Measurements from ENCODE around the gene CLCA2. TPM values are rescaled to one million over a fixed set of nuclear protein-coding genes. Genes with fewer than 3 reads are reported as not detected.

Gene CLCA2
- total RNA-seq, 1 experiment from 2014 or later = not detected

DNA sequence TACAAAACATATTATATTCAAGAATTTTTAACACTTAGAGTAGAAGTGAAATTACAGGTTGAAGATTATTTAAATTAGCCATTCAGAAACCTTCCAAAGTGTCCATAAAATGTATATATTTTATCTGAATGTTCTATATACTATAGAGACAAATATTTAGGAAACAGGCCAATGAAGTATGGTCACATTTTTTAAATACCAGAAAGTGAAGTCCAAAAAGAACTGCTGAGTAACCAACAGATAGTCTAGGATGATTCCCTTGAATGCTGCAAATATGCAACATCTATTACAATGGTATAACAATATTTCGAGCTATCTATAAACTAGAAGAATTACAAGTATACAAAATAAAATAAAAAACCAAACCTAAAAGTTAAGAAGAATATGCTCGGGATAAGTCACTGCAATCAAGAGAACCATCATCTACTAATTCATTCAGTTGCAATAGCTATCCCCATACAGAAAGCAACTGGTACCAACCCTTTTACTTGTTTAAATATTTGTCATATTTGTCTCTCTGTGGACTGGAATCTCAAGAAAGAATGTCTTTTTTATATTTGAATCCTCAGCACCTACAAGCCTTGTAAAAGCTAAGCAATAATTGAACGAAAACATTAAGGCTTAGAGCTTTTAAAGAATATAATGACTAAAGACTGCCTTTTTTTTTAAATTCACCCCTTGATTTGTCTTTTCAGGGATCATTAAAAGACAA is 35.9 kb upstream of the CLCA2 start:
- Histone ChIP-seq H3K27me3 (replicated peaks; ENCODE audit: insufficient read depth, low read depth, low read length, poor library complexity) (no peaks in the 10 kb centered on the region), H3K4me3 (ENCODE audit: low read depth, low read length, poor library complexity, severe bottlenecking) (no peak overlapping the region), H3K4me1 (ENCODE audit: insufficient read depth, low read length, poor library complexity, severe bottlenecking) (no peaks in the 10 kb centered on the region), H3K9me3 (ENCODE audit: low read depth, low read length, poor library complexity, severe bottlenecking) (no peaks in the 10 kb centered on the region), H3K27ac (ENCODE audit: low read depth, low read length, poor library complexity, severe bottlenecking) (no peak overlapping the region), H3K36me3 (ENCODE audit: insufficient read depth, low read length, poor library complexity, severe bottlenecking) (no peaks in the 10 kb centered on the region)
- DNase-seq (ENCODE audit: low spot score) = no peak
- POLR2A ChIA-PET (ENCODE audit: low non-redundant PET) = no interaction called here
- TF ChIP-seq, protein P1, sequence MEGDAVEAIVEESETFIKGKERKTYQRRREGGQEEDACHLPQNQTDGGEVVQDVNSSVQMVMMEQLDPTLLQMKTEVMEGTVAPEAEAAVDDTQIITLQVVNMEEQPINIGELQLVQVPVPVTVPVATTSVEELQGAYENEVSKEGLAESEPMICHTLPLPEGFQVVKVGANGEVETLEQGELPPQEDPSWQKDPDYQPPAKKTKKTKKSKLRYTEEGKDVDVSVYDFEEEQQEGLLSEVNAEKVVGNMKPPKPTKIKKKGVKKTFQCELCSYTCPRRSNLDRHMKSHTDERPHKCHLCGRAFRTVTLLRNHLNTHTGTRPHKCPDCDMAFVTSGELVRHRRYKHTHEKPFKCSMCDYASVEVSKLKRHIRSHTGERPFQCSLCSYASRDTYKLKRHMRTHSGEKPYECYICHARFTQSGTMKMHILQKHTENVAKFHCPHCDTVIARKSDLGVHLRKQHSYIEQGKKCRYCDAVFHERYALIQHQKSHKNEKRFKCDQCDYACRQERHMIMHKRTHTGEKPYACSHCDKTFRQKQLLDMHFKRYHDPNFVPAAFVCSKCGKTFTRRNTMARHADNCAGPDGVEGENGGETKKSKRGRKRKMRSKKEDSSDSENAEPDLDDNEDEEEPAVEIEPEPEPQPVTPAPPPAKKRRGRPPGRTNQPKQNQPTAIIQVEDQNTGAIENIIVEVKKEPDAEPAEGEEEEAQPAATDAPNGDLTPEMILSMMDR (conservative IDR thresholded peaks at IDR 0.05; ENCODE audit: low read depth, low read length) = no peak
- no peak for TF ChIP-seq EZH2 (IDR thresholded peaks at IDR 0.05; ENCODE audit: borderline replicate concordance, low read depth, low read length, poor library complexity, severe bottlenecking)
- CTCF ChIA-PET = no interaction called here
- no TSS peak for BruUV-seq (replicated peaks)
- intact Hi-C loops (cut with micrococcal nuclease; ENCODE audit: unreplicated experiment) = loop anchor here (10.0 kb wide), 1 partner anchor 317 kb away; the partner anchor contains the start of gene SH3GLB1

DNA sequence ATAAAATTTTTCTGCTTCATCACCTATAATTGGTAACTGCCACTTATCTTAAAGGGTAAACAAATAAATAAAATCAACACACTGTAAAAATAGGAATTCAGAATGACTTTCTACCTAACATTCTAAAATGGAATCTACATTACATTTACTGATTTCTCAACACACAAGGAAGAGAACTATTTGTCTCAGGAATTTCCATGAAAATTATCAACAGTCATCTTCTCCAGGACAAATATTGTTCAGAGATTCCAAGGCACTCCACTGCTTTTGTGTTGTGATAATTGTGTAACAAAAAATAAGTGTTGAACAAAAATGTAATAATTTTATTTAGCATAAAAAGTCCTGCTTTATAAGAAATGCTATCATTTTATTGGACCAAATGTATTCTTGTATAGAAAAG is 35.2 kb upstream of the CLCA2 start:
- H3K9me3 ChIP-seq (ENCODE audit: low read depth, low read length, poor library complexity, severe bottlenecking) = no peaks in the 10 kb centered on the region
- H3K27me3 ChIP-seq (replicated peaks; ENCODE audit: insufficient read depth, low read depth, low read length, poor library complexity) = no peaks in the 10 kb centered on the region
- ChIA-PET CTCF (no interaction called here), POLR2A (ENCODE audit: low non-redundant PET) (no interaction called here)
- H3K4me3 ChIP-seq (ENCODE audit: low read depth, low read length, poor library complexity, severe bottlenecking) = no peak overlapping the region
- H3K27ac ChIP-seq (ENCODE audit: low read depth, low read length, poor library complexity, severe bottlenecking) = no peak overlapping the region
- BruUV-seq (replicated peaks) = no TSS peak
- no peaks in the 10 kb centered on the region for H3K36me3 ChIP-seq (ENCODE audit: insufficient read depth, low read length, poor library complexity, severe bottlenecking)
- intact Hi-C loops (cut with micrococcal nuclease; ENCODE audit: unreplicated experiment) = loop anchor here (10.0 kb wide), 1 partner anchor 316 kb away; the partner anchor contains the start of gene SH3GLB1
- no peaks in the 10 kb centered on the region for H3K4me1 ChIP-seq (ENCODE audit: insufficient read depth, low read length, poor library complexity, severe bottlenecking)
- no peak for DNase-seq (ENCODE audit: low spot score)
- TF ChIP-seq EZH2 (IDR thresholded peaks at IDR 0.05; ENCODE audit: borderline replicate concordance, low read depth, low read length, poor library complexity, severe bottlenecking) = no peak
- TF ChIP-seq, protein P1 (conservative IDR thresholded peaks at IDR 0.05; ENCODE audit: low read depth, low read length) = no peak

DNA sequence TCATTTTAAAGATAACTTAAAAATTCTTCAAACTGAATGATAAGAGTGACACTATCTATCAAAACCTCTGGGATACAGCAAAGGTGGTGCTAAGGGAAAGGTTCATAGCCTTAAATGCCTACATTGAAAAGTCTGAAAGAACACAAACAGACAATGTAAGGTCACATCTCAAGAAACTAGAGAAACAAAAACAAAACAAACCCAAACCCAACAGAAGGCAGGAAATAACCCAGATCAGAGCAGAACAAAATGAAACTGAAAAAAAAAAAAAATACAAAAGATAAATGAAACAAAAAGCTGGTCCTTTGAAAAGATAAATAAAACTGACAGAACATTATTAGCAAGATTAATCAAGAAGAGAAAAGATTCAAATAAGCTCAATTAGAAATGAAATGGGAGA is 34.7 kb upstream of the CLCA2 start:
- POLR2A ChIA-PET (ENCODE audit: low non-redundant PET) = no interaction called here

More for the DNA sequence above, 34.7 kb upstream of the CLCA2 start:
- Histone ChIP-seq H3K36me3 (ENCODE audit: insufficient read depth, low read length, poor library complexity, severe bottlenecking) (no peaks in the 10 kb centered on the region), H3K27ac (ENCODE audit: low read depth, low read length, poor library complexity, severe bottlenecking) (no peak overlapping the region), H3K9me3 (ENCODE audit: low read depth, low read length, poor library complexity, severe bottlenecking) (no peaks in the 10 kb centered on the region), H3K4me1 (ENCODE audit: insufficient read depth, low read length, poor library complexity, severe bottlenecking) (no peaks in the 10 kb centered on the region), H3K4me3 (ENCODE audit: low read depth, low read length, poor library complexity, severe bottlenecking) (no peak overlapping the region), H3K27me3 (replicated peaks; ENCODE audit: insufficient read depth, low read depth, low read length, poor library complexity) (no peaks in the 10 kb centered on the region)
- TF ChIP-seq, protein P1 (conservative IDR thresholded peaks at IDR 0.05; ENCODE audit: low read depth, low read length) = no peak
- TF ChIP-seq EZH2 (IDR thresholded peaks at IDR 0.05; ENCODE audit: borderline replicate concordance, low read depth, low read length, poor library complexity, severe bottlenecking) = no peak
- CTCF ChIA-PET = no interaction called here
- intact Hi-C loops (cut with micrococcal nuclease; ENCODE audit: unreplicated experiment) = loop anchor here (10.0 kb wide), 1 partner anchor 315 kb away; the partner anchor contains the start of gene SH3GLB1
- DNase-seq (ENCODE audit: low spot score) = no peak
- no TSS peak for BruUV-seq (replicated peaks)

Measured in A673 (cell line).